ENCODE measurements around the gene ATXN7L1.

The ATXN7L1 gene

DNA sequence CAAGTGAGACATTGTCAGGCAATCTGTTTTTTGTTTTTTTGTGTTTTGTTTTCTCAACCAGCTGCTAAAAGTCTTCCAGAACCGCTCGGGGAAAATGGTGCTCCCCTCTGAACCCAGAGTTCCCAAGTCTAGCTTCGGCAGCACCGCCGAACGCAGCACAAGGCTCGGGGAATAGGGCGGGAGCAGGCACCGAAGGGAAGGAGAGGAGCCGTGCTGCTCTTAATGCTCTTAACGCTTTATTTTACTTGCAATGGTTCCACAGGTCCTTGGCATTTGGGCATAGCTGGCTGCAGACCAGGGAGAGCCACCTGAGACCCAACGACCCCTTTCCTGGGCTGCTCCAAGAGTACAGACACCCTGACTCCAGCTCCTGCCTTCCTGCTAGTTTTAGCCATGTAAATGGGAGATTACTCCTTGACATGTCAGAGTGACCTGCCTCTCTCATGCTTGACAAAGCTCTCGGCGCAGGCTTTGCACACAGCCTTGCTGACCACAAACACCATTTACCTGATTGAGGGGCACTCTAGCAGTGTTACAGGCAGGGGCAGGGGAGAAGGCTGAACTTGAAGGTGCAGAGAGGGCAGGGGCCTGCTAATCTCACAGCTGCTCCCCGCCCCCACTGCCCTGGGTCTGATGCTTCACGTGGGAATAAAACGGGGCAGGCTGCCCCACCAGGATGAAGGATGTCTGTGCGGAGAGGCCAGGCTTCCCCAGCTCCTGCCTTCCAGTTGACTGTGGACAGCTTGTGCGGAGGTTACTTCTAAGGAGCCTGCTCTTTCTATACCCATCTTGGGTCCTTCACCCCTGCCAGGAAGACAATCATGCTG is 236.5 kb downstream of the ATXN7L1 start:
- DNase-seq, result no peak

DNA sequence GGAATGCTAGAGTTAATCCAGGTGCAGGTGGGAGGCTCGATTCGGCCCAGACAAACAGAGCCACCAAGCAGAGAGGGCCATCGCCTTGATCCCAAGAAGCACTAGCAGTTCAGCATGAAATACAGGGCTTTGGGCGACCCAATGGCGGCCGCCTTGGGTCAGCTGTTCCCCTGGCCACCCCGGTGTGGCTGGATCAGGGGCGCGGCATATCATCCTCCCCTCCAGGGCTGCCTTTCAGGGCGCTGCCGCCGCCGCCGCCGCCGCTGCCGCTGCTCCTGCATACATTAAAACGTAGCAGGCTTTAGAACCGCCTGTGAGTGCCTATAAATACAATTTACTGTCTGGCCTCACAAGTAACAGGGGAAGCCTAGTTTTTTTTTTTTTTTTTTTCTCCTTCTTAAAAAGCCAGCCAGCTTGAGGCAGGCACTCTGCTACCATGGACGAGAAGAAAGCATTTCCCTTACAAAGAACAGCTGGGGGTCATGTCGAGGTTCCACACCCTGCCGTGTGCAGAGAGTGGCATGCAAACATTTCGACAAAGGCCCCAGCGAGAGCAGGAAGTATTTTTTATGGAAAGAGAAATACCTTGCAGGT is 237.4 kb downstream of the ATXN7L1 start:
- DNase-seq, result no peak

DNA sequence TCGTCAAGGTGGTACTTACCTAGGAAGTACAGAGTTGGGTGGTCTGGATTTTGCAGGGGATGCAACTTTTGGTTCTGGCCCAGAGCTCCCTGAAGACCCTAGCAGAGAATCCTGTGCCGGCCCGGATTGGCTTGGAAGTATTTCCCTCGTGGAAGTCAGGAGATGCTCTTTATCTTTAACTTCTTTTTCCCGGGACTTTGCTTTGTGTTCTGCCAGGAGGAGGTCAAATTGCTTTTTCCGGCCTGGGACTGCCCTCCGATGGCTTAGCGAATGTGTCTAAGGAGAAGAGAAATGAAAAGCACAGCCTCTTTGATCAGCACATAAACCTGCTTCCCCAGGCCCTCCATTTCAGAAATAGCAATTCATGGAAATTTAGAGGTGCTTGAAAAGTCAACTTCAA is 238.1 kb downstream of the ATXN7L1 start:
- DNase-seq, result no peak

DNA sequence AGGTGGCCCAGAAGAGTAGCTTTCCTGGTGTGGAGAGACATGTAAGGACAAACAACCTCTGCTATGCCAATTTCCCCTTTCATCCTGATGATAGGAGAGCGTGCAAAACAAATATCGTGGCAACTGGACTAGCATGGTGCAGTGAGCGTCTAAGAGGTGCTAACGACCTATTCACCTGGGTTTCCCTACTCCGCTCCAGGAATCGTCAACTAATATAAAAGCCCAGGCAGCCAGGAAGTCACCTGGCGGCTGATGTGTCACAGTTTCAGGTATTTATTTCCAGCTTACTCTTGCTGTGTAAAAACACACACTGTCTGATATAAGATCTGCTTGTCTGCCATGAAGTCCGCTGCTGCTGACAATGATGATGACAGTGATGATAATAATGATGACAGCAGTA is 238.6 kb downstream of the ATXN7L1 start:
- no peak for DNase-seq

DNA sequence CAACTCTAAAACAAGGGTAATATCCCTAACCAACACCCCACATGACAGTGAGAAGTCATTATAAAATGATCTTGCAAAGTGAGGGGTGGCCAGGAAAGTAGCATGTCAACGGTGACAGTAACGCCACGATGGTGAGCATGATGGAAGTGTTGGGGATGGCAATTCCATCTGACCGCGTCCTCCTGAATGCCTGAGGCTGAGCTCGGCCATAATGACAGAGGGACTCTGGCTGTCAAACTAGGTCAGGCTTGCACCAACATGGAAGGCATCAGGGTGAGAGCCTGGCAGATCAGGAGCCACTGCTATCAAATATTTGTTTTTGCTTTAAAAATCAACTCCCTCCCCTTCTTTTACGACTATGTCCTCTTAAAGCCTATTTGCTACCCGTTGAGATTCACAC is 239.4 kb downstream of the ATXN7L1 start:
- no peak for DNase-seq

- DNase-seq, result no peak
Observed at GRCh38 chr7:105635197-105635596, 241.2 kb downstream of the ATXN7L1 start.

GRCh38 chr7:105625986-105626385 is 250.4 kb downstream of the ATXN7L1 start:
- DNase-seq, result no peak

- no peak for DNase-seq
Observed at GRCh38 chr7:105623906-105624305, 252.5 kb downstream of the ATXN7L1 start.

GRCh38 chr7:105623378-105623777 is 253.0 kb downstream of the ATXN7L1 start:
- no peak for DNase-seq

GRCh38 chr7:105622106-105622731 is 254.2 kb downstream of the ATXN7L1 start:
- no peak for DNase-seq

- DNase-seq, result no peak
Observed at GRCh38 chr7:105621617-105622016, 254.8 kb downstream of the ATXN7L1 start.

- no peak for DNase-seq
Observed at GRCh38 chr7:105621176-105621575, 255.2 kb downstream of the ATXN7L1 start.

GRCh38 chr7:105619590-105619989 is 256.8 kb downstream of the ATXN7L1 start:
- no peak for DNase-seq

GRCh38 chr7:105618016-105618296 is 258.4 kb downstream of the ATXN7L1 start:
- DNase-seq, result no peak

DNA sequence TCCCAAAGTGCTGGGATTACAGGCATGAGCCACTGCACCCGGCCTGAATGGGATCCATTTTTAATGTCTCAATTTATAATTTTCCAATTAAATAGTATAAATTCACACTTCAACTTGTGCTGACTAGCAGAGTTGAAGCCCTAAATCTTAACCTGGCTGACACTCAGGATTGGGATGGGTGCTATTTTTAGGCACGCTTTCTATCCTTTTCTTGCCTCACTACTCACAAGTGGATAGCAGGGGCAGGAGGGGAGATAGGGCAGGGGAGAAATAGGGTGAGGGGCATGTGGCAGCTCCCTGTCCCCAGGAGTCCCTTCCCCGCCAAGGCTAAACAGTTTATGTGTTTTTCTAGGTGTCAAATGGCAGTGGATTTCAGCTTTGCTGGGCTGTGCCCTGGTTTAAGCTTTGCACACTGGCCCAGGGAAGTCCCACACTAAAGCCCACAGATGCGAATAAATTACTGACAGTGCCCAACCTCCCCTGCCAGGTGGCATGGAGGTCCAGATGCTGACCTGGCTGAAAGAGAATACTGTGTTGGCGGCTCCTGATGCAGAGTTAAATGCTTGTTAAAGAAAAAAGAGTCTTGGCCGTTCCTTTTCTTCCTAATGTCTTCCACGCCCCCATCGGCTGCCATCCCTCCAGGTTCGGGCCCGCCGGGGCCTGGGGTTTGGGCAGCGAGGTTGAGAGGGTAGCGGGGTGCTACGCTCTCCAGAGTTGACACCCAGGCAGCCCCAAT is 259.0 kb downstream of the ATXN7L1 start:
- DNase-seq, result no peak

DNA sequence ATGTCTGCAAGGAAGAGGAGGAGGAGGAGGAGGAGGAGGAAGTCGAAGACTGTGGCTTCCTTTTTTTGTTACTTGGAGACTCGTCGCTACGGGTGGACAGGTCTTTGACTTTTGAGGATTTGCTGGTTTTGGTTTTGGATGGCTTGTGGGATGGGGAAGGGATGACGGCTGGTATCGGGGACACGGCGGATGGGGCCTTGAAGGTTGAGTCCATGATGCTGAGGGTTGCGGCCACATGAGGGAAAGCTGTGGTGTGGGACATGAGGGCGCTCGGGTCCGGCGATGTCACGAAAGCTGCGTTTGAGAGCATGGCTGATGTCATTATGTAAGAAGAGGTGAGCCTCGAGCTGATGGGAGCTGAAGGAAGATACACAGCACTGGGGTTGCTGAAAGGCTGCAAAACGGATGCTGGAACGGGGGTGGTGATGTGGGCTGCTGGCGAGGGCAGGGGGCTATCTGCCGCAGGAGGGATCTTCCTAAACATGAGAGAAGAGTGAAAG is 262.0 kb downstream of the ATXN7L1 start:
- DNase-seq, result no peak

- DNase-seq, result no peak
Observed at GRCh38 chr7:105613611-105614330, 262.6 kb downstream of the ATXN7L1 start.

GRCh38 chr7:105612806-105613205 is 263.6 kb downstream of the ATXN7L1 start:
- no peak for DNase-seq

- no peak for DNase-seq
Observed at GRCh38 chr7:105611856-105612775, 264.3 kb downstream of the ATXN7L1 start.

- DNase-seq, result no peak
Observed at GRCh38 chr7:105610165-105610930, 266.1 kb downstream of the ATXN7L1 start.

Measured in T1000 (cell line).